Esophagus muscularis mucosa (tissue), 4 donors: ENCODE measurements around the gene CLC. TPM values are rescaled to one million over a fixed set of nuclear protein-coding genes. Genes with fewer than 3 reads are reported as not detected.

Experiments
- DNase-seq: peaks from one replicate; pipeline ENCODE4 v3.0.0-alpha.2; 2017; ENCODE audit errors: extremely low spot score
- H3K27ac ChIP-seq, 4 donors: fragments of 200-600 bp; sonication (generic); replicated peaks in 1 of 4; 1 replicate in 3 of 4; 2 replicates in 1 of 4; pipeline ENCODE4 v1.5.1; 2016 to 2019; ENCODE audit warnings: mild to moderate bottlenecking in 1 of 4
- H3K27me3 ChIP-seq, 4 donors: fragments of 200-600 bp; sonication (generic); one replicate each; pipeline versions ENCODE4 v1.5.1 to v1.6.0; 2016 to 2019
- H3K36me3 ChIP-seq, 4 donors: fragments of 200-600 bp; sonication (generic); one replicate each; pipeline ENCODE4 v1.5.1; 2016 to 2019
- H3K4me1 ChIP-seq, 4 donors: fragments of 200-600 bp; sonication (generic); one replicate each; pipeline ENCODE4 v1.5.1; 2016 to 2019
- H3K4me3 ChIP-seq, 4 donors: fragments of 200-600 bp; sonication (generic); 1 replicate in 2 of 4; 2 replicates in 2 of 4; pipeline ENCODE4 v1.5.1; 2016 to 2019; ENCODE audit warnings: mild to moderate bottlenecking in 4 of 4, moderate library complexity in 1 of 4
- H3K9me3 ChIP-seq, 4 donors: fragments of 200-600 bp; sonication (generic); 1 replicate in 3 of 4; 2 replicates in 1 of 4; pipeline ENCODE4 v1.5.1; 2016 to 2019
- EP300 ChIP-seq: sonication (generic); formaldehyde crosslinking; IDR thresholded peaks from one replicate; pipeline ENCODE4 v1.6.1; 2017; ENCODE audit warnings: antibody characterized with exemption
- POLR2A ChIP-seq: fragments of 450-650 bp; IDR thresholded peaks from one replicate; pipeline ENCODE4 v1.6.1; 2017; ENCODE audit warnings: antibody characterized with exemption, moderate library complexity, mild to moderate bottlenecking, low read depth
- POLR2AphosphoS5 ChIP-seq, 2 donors: sonication (generic); formaldehyde crosslinking; IDR thresholded peaks; one replicate each; pipeline ENCODE4 v1.6.1; 2017; ENCODE audit warnings: antibody characterized with exemption in 2 of 2
- WGBS: methylation state at CpG from one replicate; pipeline ENCODE4 v1.1.5; 2018; 5-methylcytosine and 5-hydroxymethylcytosine counted together
- intact Hi-C: fragments of 100-400 bp; cut with DNase I; formaldehyde crosslinking; loops from one replicate; pipeline ENCODE4 v1.15.1; 2023
- total RNA-seq, 4 donors: library from RNA; depleted of rRNA; stranded (reverse); fragments of >200 nt; gene quantifications; one replicate each; pipeline versions ENCODE4 v1.1.0 to v1.2.1, GENCODE V29; 2016
- TF ChIP-seq, protein P1 (sequence below), 3 experiments: fragments of 200-600 bp in 2 of 3; fragments of 450-650 bp in 1 of 3; sonication (generic) in 2 of 3; IDR thresholded peaks; one replicate each; pipeline ENCODE4 v1.5.1; 2017 to 2019; ENCODE audit warnings: antibody characterized with exemption in 3 of 3, mild to moderate bottlenecking in 2 of 3, moderate library complexity in 1 of 3

The CLC gene
- total RNA-seq, 4 donors from 2014 or later = not detected

- no peak overlapping the region for H3K4me3 ChIP-seq
- no peak for DNase-seq
- WGBS = 73% methylated on average over 1 of the region's 1 CpG
- H3K27me3 ChIP-seq = peaks cover 0 to 15% (median 0%) of the 10 kb centered on the region in 4 donors
- intact Hi-C loops = no loop called here
- H3K27ac ChIP-seq = no peak overlapping the region
- H3K4me1 ChIP-seq = no peaks in the 10 kb centered on the region
- no peaks in the 10 kb centered on the region for H3K9me3 ChIP-seq
- no peaks in the 10 kb centered on the region for H3K36me3 ChIP-seq
- TF ChIP-seq EP300 (no peak), POLR2AphosphoS5 (IDR thresholded peaks at IDR 0.05) (no peak), POLR2A (no peak)
- TF ChIP-seq, protein P1, sequence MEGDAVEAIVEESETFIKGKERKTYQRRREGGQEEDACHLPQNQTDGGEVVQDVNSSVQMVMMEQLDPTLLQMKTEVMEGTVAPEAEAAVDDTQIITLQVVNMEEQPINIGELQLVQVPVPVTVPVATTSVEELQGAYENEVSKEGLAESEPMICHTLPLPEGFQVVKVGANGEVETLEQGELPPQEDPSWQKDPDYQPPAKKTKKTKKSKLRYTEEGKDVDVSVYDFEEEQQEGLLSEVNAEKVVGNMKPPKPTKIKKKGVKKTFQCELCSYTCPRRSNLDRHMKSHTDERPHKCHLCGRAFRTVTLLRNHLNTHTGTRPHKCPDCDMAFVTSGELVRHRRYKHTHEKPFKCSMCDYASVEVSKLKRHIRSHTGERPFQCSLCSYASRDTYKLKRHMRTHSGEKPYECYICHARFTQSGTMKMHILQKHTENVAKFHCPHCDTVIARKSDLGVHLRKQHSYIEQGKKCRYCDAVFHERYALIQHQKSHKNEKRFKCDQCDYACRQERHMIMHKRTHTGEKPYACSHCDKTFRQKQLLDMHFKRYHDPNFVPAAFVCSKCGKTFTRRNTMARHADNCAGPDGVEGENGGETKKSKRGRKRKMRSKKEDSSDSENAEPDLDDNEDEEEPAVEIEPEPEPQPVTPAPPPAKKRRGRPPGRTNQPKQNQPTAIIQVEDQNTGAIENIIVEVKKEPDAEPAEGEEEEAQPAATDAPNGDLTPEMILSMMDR (IDR thresholded peaks at IDR 0.05) = no peak
Measured at GRCh38 chr19:39740395-39740794, 2.6 kb upstream of the CLC start.

GRCh38 chr19:39738814-39739213 is 985 bp upstream of the CLC start:
- 37% methylated on average over 3 of the region's 3 CpGs for WGBS
- TF ChIP-seq POLR2A = no peak
- TF ChIP-seq, protein P1 (IDR thresholded peaks at IDR 0.05) = no peak
- TF ChIP-seq EP300 = no peak
- Histone ChIP-seq H3K36me3 (no peaks in the 10 kb centered on the region), H3K4me1 (no peaks in the 10 kb centered on the region), H3K9me3 (no peaks in the 10 kb centered on the region), H3K4me3 (no peak overlapping the region), H3K27ac (no peak overlapping the region), H3K27me3 (peaks cover 0 to 15% (median 0%) of the 10 kb centered on the region in 4 donors)
- DNase-seq = no peak
- intact Hi-C loops = no loop called here

DNA sequence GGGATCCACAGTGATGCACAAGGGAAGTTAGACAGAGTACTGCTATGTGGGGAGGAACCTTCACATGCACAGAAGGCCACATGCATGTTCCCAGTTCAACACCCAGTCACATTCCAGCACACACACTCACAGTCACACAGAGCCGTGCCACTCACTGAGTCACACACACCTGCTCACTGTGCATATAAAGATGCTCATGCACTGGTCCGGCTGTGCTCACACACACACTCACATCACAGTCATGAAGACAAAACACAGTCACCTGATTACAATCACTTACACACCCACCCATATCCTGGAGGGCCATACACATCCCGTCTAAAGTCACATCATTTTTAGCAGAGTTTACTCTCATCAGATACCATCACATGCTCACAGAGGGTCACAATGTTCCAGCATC is 478 bp downstream of the CLC start:
- TF ChIP-seq, protein P1 (IDR thresholded peaks at IDR 0.05) = no peak
- TF ChIP-seq EP300 = no peak
- TF ChIP-seq POLR2AphosphoS5 (IDR thresholded peaks at IDR 0.05) = no peak
- TF ChIP-seq POLR2A = no peak
- H3K36me3 ChIP-seq = no peaks in the 10 kb centered on the region
- no peak overlapping the region for H3K27ac ChIP-seq
- intact Hi-C loops = no loop called here
- no peak overlapping the region for H3K4me3 ChIP-seq
- 83% methylated on average over 3 of the region's 3 CpGs for WGBS
- no peaks in the 10 kb centered on the region for H3K4me1 ChIP-seq
- DNase-seq = no peak
- H3K9me3 ChIP-seq = no peaks in the 10 kb centered on the region
- H3K27me3 ChIP-seq = peaks cover 0 to 9% (median 0%) of the 10 kb centered on the region in 4 donors

DNA sequence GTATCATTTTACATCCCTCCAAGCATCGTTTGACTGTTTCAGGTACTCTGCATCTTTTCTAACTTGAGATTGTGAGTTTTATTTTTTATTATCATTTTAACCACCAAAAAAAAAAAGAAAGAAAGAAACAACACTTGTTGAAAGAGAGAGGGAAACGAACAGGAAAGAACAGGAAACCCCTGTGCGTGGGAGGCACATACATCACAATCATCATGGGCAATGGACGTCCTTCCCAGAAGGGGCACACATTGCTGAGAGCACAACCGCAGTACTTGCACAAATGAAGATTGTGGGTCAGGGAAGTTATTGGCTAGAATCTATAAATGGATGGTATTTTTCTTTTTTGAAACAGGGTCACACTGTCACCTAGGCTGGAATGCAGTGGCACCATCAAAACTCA is 1.7 kb downstream of the CLC start:
- intact Hi-C loops = no loop called here
- WGBS = 58% methylated on average over 5 of the region's 5 CpGs

GRCh38 chr19:39735688-39736087 is 2.1 kb downstream of the CLC start:
- no peak for TF ChIP-seq POLR2A
- no peak for TF ChIP-seq EP300
- TF ChIP-seq, protein P1 (IDR thresholded peaks at IDR 0.05) = no peak
- TF ChIP-seq POLR2AphosphoS5 (IDR thresholded peaks at IDR 0.05) = no peak
- no peak for DNase-seq
- no peaks in the 10 kb centered on the region for H3K9me3 ChIP-seq
- peaks cover 0 to 8% (median 0%) of the 10 kb centered on the region in 4 donors for H3K27me3 ChIP-seq
- H3K36me3 ChIP-seq = no peaks in the 10 kb centered on the region
- H3K27ac ChIP-seq = no peak overlapping the region
- 58% methylated on average over 3 of the region's 3 CpGs for WGBS
- no peak overlapping the region for H3K4me3 ChIP-seq
- no peaks in the 10 kb centered on the region for H3K4me1 ChIP-seq
- intact Hi-C loops = no loop called here

More for the DNA sequence above, 1.7 kb downstream of the CLC start:
- H3K27ac ChIP-seq = no peak overlapping the region
- H3K27me3 ChIP-seq = peaks cover 0 to 8% (median 0%) of the 10 kb centered on the region in 4 donors
- no peak for TF ChIP-seq POLR2AphosphoS5 (IDR thresholded peaks at IDR 0.05)
- TF ChIP-seq EP300 = no peak
- TF ChIP-seq, protein P1 (IDR thresholded peaks at IDR 0.05) = no peak
- no peak for TF ChIP-seq POLR2A
- H3K4me3 ChIP-seq = no peak overlapping the region
- DNase-seq = no peak
- no peaks in the 10 kb centered on the region for H3K9me3 ChIP-seq
- no peaks in the 10 kb centered on the region for H3K4me1 ChIP-seq
- no peaks in the 10 kb centered on the region for H3K36me3 ChIP-seq
